Breast epithelium (tissue), 3 donors: ENCODE data around the gene BRD4.

ENCODE experiments used
- CTCF ChIP-seq, 3 donors: fragments of 450-650 bp; IDR thresholded peaks; one replicate each; pipeline ENCODE4 v1.5.1; 2016 to 2017; ENCODE audit warnings: antibody characterized with exemption in 3 of 3, mild to moderate bottlenecking in 3 of 3, moderate library complexity in 3 of 3
- POLR2A ChIP-seq: fragments of 450-650 bp; IDR thresholded peaks from one replicate; pipeline ENCODE4 v1.6.1; 2016; ENCODE audit warnings: antibody characterized with exemption, mild to moderate bottlenecking, moderate library complexity

- TF ChIP-seq CTCF (IDR thresholded peaks at IDR 0.05) (no peak), POLR2A (no peak)
These were observed 7.4 kb downstream of the BRD4 start for GRCh38 chr19:15324791-15325519.
